ENCODE data around the gene DCTPP1. TPM values are rescaled to one million over a fixed set of nuclear protein-coding genes. Genes with fewer than 3 reads are reported as not detected.

DCTPP1 gene
- total and polyA plus RNA-seq, 9 of the 15 experiments (the other 6 are each of a cell fraction or from before 2014, with no cell fraction given) = 45.0 to 132 (median 80.6) TPM

DNA sequence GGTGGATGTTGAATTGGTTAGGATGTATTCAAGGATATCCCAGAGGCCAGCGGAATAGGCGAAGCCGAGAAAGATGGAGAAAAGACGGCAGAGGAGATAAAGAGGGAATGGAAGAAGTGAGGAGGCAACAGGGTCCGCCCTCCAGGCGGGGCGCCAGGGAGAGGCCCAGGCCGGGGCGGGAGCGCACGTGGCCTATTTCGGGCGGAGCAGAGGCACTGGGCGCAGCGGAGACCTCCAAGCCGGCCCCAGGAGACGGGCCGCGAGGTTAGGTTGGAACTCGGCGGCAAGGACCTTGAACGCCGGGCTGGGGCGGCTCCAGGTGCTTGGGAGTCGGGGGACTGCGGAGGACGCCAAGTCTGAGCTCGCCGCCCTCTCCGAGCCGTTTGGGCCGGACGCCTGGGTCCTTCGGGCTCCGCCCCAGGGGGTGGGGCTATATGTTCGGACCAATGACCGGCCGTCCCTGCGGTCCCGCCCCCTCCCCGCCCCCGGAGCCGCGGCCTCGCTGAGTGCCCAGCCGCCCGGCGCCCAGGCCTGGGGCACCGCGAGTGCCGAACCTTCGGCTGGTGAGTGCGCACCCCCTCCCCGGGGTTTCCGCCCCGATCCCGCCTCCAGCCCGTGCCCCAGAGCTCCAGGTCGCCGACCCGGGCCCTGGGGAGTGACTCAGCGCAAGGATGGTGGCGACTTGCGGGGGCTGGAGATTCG lies 22.6 kb downstream of the DCTPP1 start, which contains the start of gene ZNF771 (continued):
- TF ChIP-seq SLC30A9 (CRISPR knock-in tag; IDR thresholded peaks at IDR 0.05) = no peak
- no peak for TF ChIP-seq IRF1 (CRISPR knock-in tag; IDR thresholded peaks at IDR 0.05; ENCODE audit: borderline replicate concordance)
- no peak for TF ChIP-seq ZNF347 (CRISPR knock-in tag; IDR thresholded peaks at IDR 0.05; ENCODE audit: low read depth)
- no peak for TF ChIP-seq ZNF134 (CRISPR knock-in tag; conservative IDR thresholded peaks at IDR 0.05)
- TF ChIP-seq POLR2AphosphoS2 (IDR thresholded peaks at IDR 0.05; ENCODE audit: low read length) = no peak
- TF ChIP-seq, protein P1, sequence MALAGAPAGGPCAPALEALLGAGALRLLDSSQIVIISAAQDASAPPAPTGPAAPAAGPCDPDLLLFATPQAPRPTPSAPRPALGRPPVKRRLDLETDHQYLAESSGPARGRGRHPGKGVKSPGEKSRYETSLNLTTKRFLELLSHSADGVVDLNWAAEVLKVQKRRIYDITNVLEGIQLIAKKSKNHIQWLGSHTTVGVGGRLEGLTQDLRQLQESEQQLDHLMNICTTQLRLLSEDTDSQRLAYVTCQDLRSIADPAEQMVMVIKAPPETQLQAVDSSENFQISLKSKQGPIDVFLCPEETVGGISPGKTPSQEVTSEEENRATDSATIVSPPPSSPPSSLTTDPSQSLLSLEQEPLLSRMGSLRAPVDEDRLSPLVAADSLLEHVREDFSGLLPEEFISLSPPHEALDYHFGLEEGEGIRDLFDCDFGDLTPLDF (CRISPR knock-in tag; IDR thresholded peaks at IDR 0.05) = no peak
- no peak for TF ChIP-seq ZNF354B (CRISPR knock-in tag; IDR thresholded peaks at IDR 0.05)
- TF ChIP-seq HMGN3 (IDR thresholded peaks at IDR 0.05; ENCODE audit: borderline replicate concordance, extremely low read depth, insufficient read length, low read depth, low read length) = peak; percentile 86
- TF ChIP-seq NFE2L1 (tag; IDR thresholded peaks at IDR 0.05; ENCODE audit: borderline replicate concordance, low read depth) = no peak
- peak; percentile 81 for TF ChIP-seq CTBP1 (IDR thresholded peaks at IDR 0.05; ENCODE audit: borderline replicate concordance)
- peak; percentile 72 to 84; a peak in 3 of 4 replicates for TF ChIP-seq MAZ (CRISPR knock-in tag; conservative IDR thresholded peaks at IDR 0.05 in 1 of 2, IDR thresholded peaks at IDR 0.05 in 1 of 2)
- TF ChIP-seq NBN (IDR thresholded peaks at IDR 0.05; ENCODE audit: low read depth) = peak; percentile 57; the same call in 1 of the 2 replicates
- TF ChIP-seq DPF2 (IDR thresholded peaks at IDR 0.05) = peak; percentile 63
- TF ChIP-seq ILK (tag; IDR thresholded peaks at IDR 0.05; ENCODE audit: borderline replicate concordance, low read depth) = no peak
- TF ChIP-seq NCOA2 (IDR thresholded peaks at IDR 0.05; ENCODE audit: partially characterized antibody in 2 of 2) = no peak
- TF ChIP-seq GABPB2 (CRISPR knock-in tag; conservative IDR thresholded peaks at IDR 0.05) = no peak
- no peak for TF ChIP-seq ZNF140 (CRISPR knock-in tag; IDR thresholded peaks at IDR 0.05)
- TF ChIP-seq TRIM28 (IDR thresholded peaks at IDR 0.05) = no peak
- TF ChIP-seq PCBP2 (IDR thresholded peaks at IDR 0.05; ENCODE audit: low read depth, low read length, poor library complexity, severe bottlenecking) = no peak
- TF ChIP-seq, protein P2, sequence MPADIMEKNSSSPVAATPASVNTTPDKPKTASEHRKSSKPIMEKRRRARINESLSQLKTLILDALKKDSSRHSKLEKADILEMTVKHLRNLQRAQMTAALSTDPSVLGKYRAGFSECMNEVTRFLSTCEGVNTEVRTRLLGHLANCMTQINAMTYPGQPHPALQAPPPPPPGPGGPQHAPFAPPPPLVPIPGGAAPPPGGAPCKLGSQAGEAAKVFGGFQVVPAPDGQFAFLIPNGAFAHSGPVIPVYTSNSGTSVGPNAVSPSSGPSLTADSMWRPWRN (IDR thresholded peaks at IDR 0.05; ENCODE audit: low read depth) = no peak
- no peak for TF ChIP-seq MEF2A (IDR thresholded peaks at IDR 0.05; ENCODE audit: control insufficient read depth, low read depth, low read length)
- TF ChIP-seq BCLAF1 (IDR thresholded peaks at IDR 0.05; ENCODE audit: borderline replicate concordance in 1 of 2, control insufficient read depth in 1 of 2, low read depth in 2 of 2, low read length in 1 of 2) = no peak

Data from K562 (cell line).